Subcutaneous abdominal adipose tissue (tissue), 5 donors: ENCODE results near the gene HOXB3.

ENCODE experiments used
- H3K27ac ChIP-seq: one replicate; pipeline ENCODE4 v1.7.0; 2013; ENCODE audit warnings: low read depth, mild to moderate bottlenecking, inconsistent platforms, low read length, moderate library complexity
- H3K27me3 ChIP-seq, 5 donors: one replicate each; pipeline ENCODE4 v1.7.0; 2013; ENCODE audit warnings: low read length in 5 of 5, inconsistent platforms in 1 of 5; ENCODE audit not compliant: control insufficient read depth in 5 of 5, insufficient read depth in 4 of 5
- H3K36me3 ChIP-seq, 5 donors: one replicate each; pipeline ENCODE4 v1.7.0; 2013; ENCODE audit warnings: low read length in 5 of 5; ENCODE audit not compliant: control insufficient read depth in 5 of 5, insufficient read depth in 5 of 5
- H3K4me1 ChIP-seq, 5 donors: one replicate each; pipeline ENCODE4 v1.7.0; 2013; ENCODE audit warnings: low read length in 5 of 5, mild to moderate bottlenecking in 3 of 5, moderate library complexity in 1 of 5; ENCODE audit not compliant: control insufficient read depth in 5 of 5, insufficient read depth in 5 of 5
- H3K4me3 ChIP-seq, 5 donors: one replicate each; pipeline ENCODE4 v1.7.0; 2013; ENCODE audit warnings: low read length in 5 of 5, low read depth in 1 of 5
- H3K9ac ChIP-seq, 5 donors: one replicate each; pipeline ENCODE4 v1.7.0; 2013; ENCODE audit warnings: low read length in 5 of 5, mild to moderate bottlenecking in 4 of 5, moderate library complexity in 3 of 5
- H3K9me3 ChIP-seq, 5 donors: one replicate each; pipeline ENCODE4 v1.7.0; 2013; ENCODE audit warnings: low read length in 5 of 5; ENCODE audit not compliant: control insufficient read depth in 5 of 5
- donor health status: healthy.
- donor health status: healthy.
- donor health status: healthy.
- donor health status: healthy.
- donor health status: healthy.

The HOXB3 gene

GRCh38 chr17:48624544-48625494 lies 34.8 kb upstream of the HOXB3 start:
- Histone ChIP-seq H3K36me3 (no peaks in the 10 kb centered on the region), H3K9me3 (no peaks in the 10 kb centered on the region), H3K4me1 (peaks cover 2 to 26% (median 23%) of the 10 kb centered on the region in 5 donors), H3K27ac (no peak overlapping the region), H3K27me3 (peaks cover 59 to 85% (median 72%) of the 10 kb centered on the region in 5 donors), H3K4me3 (peak overlapping the region; percentile 48 to 70 (median 66)), H3K9ac (peak overlapping the region in 3 of 5 donors; percentile 52 to 55 (median 54))

- Histone ChIP-seq H3K27ac (no peak overlapping the region), H3K9ac (no peak overlapping the region), H3K27me3 (peaks cover 56 to 87% (median 72%) of the 10 kb centered on the region in 5 donors), H3K4me1 (peaks cover 2 to 28% (median 23%) of the 10 kb centered on the region in 5 donors), H3K9me3 (no peaks in the 10 kb centered on the region), H3K4me3 (no peak overlapping the region), H3K36me3 (no peaks in the 10 kb centered on the region)
Observed at GRCh38 chr17:48624118-48624517, 34.1 kb upstream of the HOXB3 start.

- H3K27me3 ChIP-seq, result peaks cover 51 to 85% (median 69%) of the 10 kb centered on the region in 5 donors
- H3K4me1 ChIP-seq, result peaks cover 2 to 33% (median 28%) of the 10 kb centered on the region in 5 donors
Observed at GRCh38 chr17:48623583-48623982, 33.5 kb upstream of the HOXB3 start.

DNA sequence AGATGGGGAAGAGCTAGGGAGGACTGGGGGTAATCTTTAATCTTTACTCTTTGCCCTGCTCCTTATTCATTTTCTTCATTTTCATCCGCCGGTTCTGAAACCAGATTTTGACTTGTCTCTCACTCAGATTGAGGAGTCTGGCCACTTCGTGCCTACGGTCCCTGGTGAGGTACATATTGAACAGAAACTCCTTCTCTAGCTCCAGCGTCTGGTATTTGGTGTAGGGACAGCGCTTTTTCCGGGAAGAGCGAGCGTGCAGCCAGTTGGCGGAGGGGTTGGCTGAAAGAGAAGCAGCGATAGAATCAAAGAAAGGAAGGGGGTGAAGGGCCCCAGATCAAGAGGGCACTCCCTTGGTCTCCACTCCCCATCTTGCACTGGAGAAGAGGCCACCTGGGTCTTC lies 32.8 kb upstream of the HOXB3 start:
- Histone ChIP-seq H3K4me3 (no peak overlapping the region), H3K9ac (no peak overlapping the region), H3K27ac (no peak overlapping the region), H3K9me3 (no peaks in the 10 kb centered on the region), H3K36me3 (no peaks in the 10 kb centered on the region), H3K27me3 (peaks cover 50 to 83% (median 67%) of the 10 kb centered on the region in 5 donors), H3K4me1 (peaks cover 4 to 37% (median 28%) of the 10 kb centered on the region in 5 donors)

More at GRCh38 chr17:48623583-48623982, 33.5 kb upstream of the HOXB3 start:
- no peak overlapping the region for H3K9ac ChIP-seq
- H3K27ac ChIP-seq, result no peak overlapping the region
- H3K4me3 ChIP-seq, result no peak overlapping the region
- H3K9me3 ChIP-seq, result no peaks in the 10 kb centered on the region
- no peaks in the 10 kb centered on the region for H3K36me3 ChIP-seq

DNA sequence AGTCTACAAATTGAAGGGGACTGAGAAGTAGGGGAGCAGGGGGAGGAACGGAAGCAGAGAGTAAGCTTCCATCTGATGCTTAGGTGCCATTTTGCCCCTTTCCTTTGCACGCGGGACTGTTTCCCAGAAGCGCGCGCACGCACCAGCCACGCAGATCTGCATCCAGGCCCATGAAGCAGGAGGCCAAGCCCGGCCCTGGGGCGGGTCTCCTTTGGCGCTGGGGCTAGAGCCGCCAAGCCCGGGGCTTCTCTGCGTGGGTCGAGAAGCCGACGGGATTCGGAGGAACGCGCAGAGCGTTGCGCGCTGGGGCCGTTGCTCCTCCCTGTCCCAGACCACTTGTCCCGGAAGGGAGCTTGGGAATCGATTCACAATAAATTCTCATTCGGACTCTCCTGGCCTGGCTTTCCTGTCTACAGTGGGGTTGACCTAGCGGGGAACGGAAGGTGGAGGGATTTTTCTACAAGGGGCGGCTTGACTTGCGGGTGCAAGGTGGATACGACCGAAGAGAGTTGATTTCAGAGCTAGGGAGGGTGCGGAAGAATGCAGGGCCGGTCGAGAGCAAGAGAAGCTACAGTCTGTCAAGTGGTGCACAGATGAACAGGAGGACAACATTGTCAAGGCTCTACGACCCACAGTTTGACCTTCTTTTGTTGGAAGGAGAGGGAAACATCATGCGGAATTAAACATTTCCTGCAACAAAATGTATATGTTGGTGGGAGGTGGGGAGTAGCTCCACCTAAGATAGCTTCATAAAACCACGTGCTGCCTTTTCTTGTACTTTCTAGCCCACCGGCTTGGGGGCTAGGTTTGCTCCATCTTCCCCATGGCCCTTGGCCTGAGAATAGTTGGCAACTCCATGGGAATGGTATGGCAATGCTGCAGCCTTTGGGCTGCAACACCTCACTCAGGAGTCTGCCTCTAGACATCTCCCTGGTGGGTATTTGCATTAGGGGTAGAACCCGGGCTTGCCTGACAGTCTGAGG lies 31.7 kb upstream of the HOXB3 start:
- Histone ChIP-seq H3K4me1 (peaks cover 4 to 35% (median 25%) of the 10 kb centered on the region in 5 donors), H3K36me3 (no peaks in the 10 kb centered on the region), H3K27ac (no peak overlapping the region), H3K4me3 (no peak overlapping the region), H3K27me3 (peaks cover 48 to 82% (median 63%) of the 10 kb centered on the region in 5 donors), H3K9me3 (no peaks in the 10 kb centered on the region), H3K9ac (no peak overlapping the region)

- no peaks in the 10 kb centered on the region for H3K9me3 ChIP-seq
- peaks cover 2 to 25% (median 17%) of the 10 kb centered on the region in 5 donors for H3K4me1 ChIP-seq
- H3K9ac ChIP-seq, result no peak overlapping the region
- no peak overlapping the region for H3K4me3 ChIP-seq
- H3K27ac ChIP-seq, result no peak overlapping the region
- no peaks in the 10 kb centered on the region for H3K36me3 ChIP-seq
- peaks cover 58 to 89% (median 68%) of the 10 kb centered on the region in 5 donors for H3K27me3 ChIP-seq
Observed at GRCh38 chr17:48620461-48621139, 30.6 kb upstream of the HOXB3 start.

DNA sequence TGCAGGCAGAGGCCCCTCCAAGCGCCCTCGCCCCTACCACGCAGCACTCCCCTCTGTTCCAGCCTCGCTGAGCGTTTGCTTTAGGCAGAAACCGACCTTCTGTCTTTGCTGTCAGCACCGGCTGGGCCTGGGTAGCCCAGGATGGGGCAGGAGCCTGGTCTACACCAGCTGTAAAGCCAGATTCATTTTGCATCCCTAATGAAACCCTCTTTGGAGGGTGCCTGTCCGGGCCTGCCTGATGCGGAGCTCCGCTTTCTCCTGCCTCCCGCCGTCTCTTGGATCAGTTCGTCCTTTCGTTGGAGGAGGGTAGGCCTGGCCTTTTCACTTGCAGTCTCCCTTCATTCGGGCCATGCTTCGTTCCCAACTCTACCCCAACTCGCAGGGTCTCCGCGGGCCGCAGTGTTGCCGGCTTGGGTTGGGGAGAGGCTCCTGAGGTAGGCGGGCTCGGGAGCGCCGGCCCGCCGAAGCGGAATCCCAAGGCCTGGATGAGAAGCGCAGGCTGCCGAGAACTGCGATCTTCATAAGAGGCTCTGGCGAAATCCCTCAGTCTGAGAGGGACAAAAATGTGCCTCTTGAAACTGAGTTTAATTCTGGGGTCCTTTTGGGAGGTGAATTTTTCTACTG lies 29.9 kb upstream of the HOXB3 start:
- Histone ChIP-seq H3K36me3 (no peaks in the 10 kb centered on the region), H3K27me3 (peaks cover 59 to 86% (median 71%) of the 10 kb centered on the region in 5 donors), H3K9ac (no peak overlapping the region), H3K4me1 (peaks cover 2 to 19% (median 12%) of the 10 kb centered on the region in 5 donors), H3K4me3 (no peak overlapping the region), H3K9me3 (no peaks in the 10 kb centered on the region), H3K27ac (no peak overlapping the region)

- Histone ChIP-seq H3K36me3 (no peaks in the 10 kb centered on the region), H3K4me3 (peak overlapping the region in 1 of 5 donors; percentile 22), H3K27ac (no peak overlapping the region), H3K4me1 (peaks cover 2 to 24% (median 18%) of the 10 kb centered on the region in 5 donors), H3K9ac (no peak overlapping the region), H3K9me3 (no peaks in the 10 kb centered on the region), H3K27me3 (peaks cover 47 to 76% (median 62%) of the 10 kb centered on the region in 5 donors)
Observed at GRCh38 chr17:48618256-48618896, 28.3 kb upstream of the HOXB3 start.
